GM04504 (cell line): ENCODE results near the gene UBE2D3.
"Not testable (repeated sequence)": the region's sequence is repeated elsewhere in the genome, so short reads cannot be mapped to it uniquely, and the experiment has no call there.

ENCODE experiments used
- DNase-seq: peaks from one replicate; pipeline ENCODE4 v3.0.0-alpha.2; 2012; ENCODE audit warnings: low read depth

Gene UBE2D3

GRCh38 chr4:102829803-102830202, 2.5 kb upstream of the UBE2D3 start:
- no peak for DNase-seq

- no peak for DNase-seq
Measured at GRCh38 chr4:102828497-102828808, 1.1 kb upstream of the UBE2D3 start.

- peak; percentile 100 for DNase-seq
Measured at GRCh38 chr4:102827674-102828496, 534 bp upstream of the UBE2D3 start.

GRCh38 chr4:102826105-102826889, 1.1 kb downstream of the UBE2D3 start:
- no peak for DNase-seq

- peak; percentile 38 for DNase-seq
Measured at GRCh38 chr4:102825261-102826091, 1.9 kb downstream of the UBE2D3 start.

- DNase-seq: no peak
Measured at GRCh38 chr4:102824398-102824797, 3.0 kb downstream of the UBE2D3 start.

GRCh38 chr4:102823897-102824296, 3.5 kb downstream of the UBE2D3 start:
- DNase-seq: no peak

- DNase-seq: no peak
Measured at GRCh38 chr4:102823464-102823863, 3.9 kb downstream of the UBE2D3 start.

GRCh38 chr4:102819588-102820365, 7.6 kb downstream of the UBE2D3 start:
- no peak for DNase-seq

GRCh38 chr4:102819100-102819499, 8.3 kb downstream of the UBE2D3 start:
- DNase-seq: not testable (repeated sequence)

- DNase-seq: no peak
Measured at GRCh38 chr4:102817613-102818268, 9.6 kb downstream of the UBE2D3 start.

- DNase-seq: no peak
Measured at GRCh38 chr4:102817021-102817605, 10.2 kb downstream of the UBE2D3 start.

GRCh38 chr4:102815981-102816380, 11.4 kb downstream of the UBE2D3 start:
- DNase-seq: peak; percentile 60

GRCh38 chr4:102809691-102810090, 17.7 kb downstream of the UBE2D3 start:
- no peak for DNase-seq

- DNase-seq: no peak
Measured at GRCh38 chr4:102809190-102809589, 18.2 kb downstream of the UBE2D3 start.

- no peak for DNase-seq
Measured at GRCh38 chr4:102808009-102808408, 19.3 kb downstream of the UBE2D3 start.

- no peak for DNase-seq
Measured at GRCh38 chr4:102807345-102807744, 20.0 kb downstream of the UBE2D3 start.

GRCh38 chr4:102799816-102800215, 27.5 kb downstream of the UBE2D3 start:
- no peak for DNase-seq

GRCh38 chr4:102794999-102795398, 32.4 kb downstream of the UBE2D3 start:
- no peak for DNase-seq

- DNase-seq: no peak
Measured at GRCh38 chr4:102792361-102792936, 34.9 kb downstream of the UBE2D3 start.
